Astrocyte (in vitro differentiated cells and primary cell): ENCODE data around the gene SBNO2. TPM values are rescaled to one million over a fixed set of nuclear protein-coding genes. Genes with fewer than 3 reads are reported as not detected.

ENCODE experiments used
- DNase-seq: peaks from one replicate; pipeline ENCODE4 v3.0.0-alpha.2; 2010; ENCODE audit warnings: low read depth
- FAIRE-seq: peaks from 2 replicates; lab custom pipeline; 2011; peaks lifted over from hg19 to GRCh38; lab: Jason Lieb, UNC
- H2AFZ ChIP-seq: 2 replicates; pipeline ENCODE4 v1.6.0; 2012; ENCODE audit warnings: low read depth, low read length, inconsistent platforms
- H3K27ac ChIP-seq: 2 replicates; pipeline ENCODE4 v1.5.1; 2011; ENCODE audit warnings: low read depth, low read length, inconsistent platforms
- H3K27me3 ChIP-seq: 2 replicates; pipeline ENCODE4 v1.6.0; 2011; ENCODE audit warnings: low read length, inconsistent platforms; ENCODE audit not compliant: insufficient read depth
- H3K36me3 ChIP-seq: 2 replicates; pipeline ENCODE4 v1.5.1; 2011; ENCODE audit warnings: low read length, inconsistent platforms; ENCODE audit not compliant: insufficient read depth
- H3K4me1 ChIP-seq: 2 replicates; pipeline ENCODE4 v1.5.1; 2011; ENCODE audit warnings: low read length, inconsistent platforms; ENCODE audit not compliant: insufficient read depth
- H3K4me2 ChIP-seq: 2 replicates; pipeline ENCODE4 v1.6.0; 2012; ENCODE audit warnings: low read length, inconsistent platforms
- H3K4me3 ChIP-seq: 2 replicates; pipeline ENCODE4 v1.5.1; 2011; ENCODE audit warnings: low read depth, mild to moderate bottlenecking, low read length, inconsistent platforms; ENCODE audit not compliant: insufficient read depth
- H3K79me2 ChIP-seq: 2 replicates; pipeline ENCODE4 v1.6.0; 2012; ENCODE audit warnings: mild to moderate bottlenecking, low read length, inconsistent platforms; ENCODE audit not compliant: insufficient read depth
- H3K9ac ChIP-seq: 2 replicates; pipeline ENCODE4 v1.6.0; 2012; ENCODE audit warnings: mild to moderate bottlenecking, low read length, inconsistent platforms
- H3K9me3 ChIP-seq: 2 replicates; pipeline ENCODE4 v1.5.1; 2012; ENCODE audit warnings: low read depth, mild to moderate bottlenecking, low read length, inconsistent platforms; ENCODE audit not compliant: insufficient read depth
- H4K20me1 ChIP-seq: 2 replicates; pipeline ENCODE4 v1.6.0; 2012; ENCODE audit warnings: low read length, inconsistent platforms; ENCODE audit not compliant: insufficient read depth
- H3K27ac Mint-ChIP-seq: one replicate; pipeline ENCODE4 v1.8.0; 2021; ENCODE audit warnings: mild to moderate bottlenecking, mixed read lengths; ENCODE audit not compliant: unreplicated experiment
- H3K27me3 Mint-ChIP-seq: one replicate; pipeline ENCODE4 v1.8.0; 2021; ENCODE audit warnings: low read depth, mixed read lengths; ENCODE audit not compliant: unreplicated experiment
- H3K36me3 Mint-ChIP-seq: one replicate; pipeline ENCODE4 v1.8.0; 2021; ENCODE audit warnings: low read depth, mixed read lengths; ENCODE audit not compliant: unreplicated experiment
- H3K4me1 Mint-ChIP-seq: one replicate; pipeline ENCODE4 v1.8.0; 2021; ENCODE audit warnings: low read depth, mixed read lengths; ENCODE audit not compliant: unreplicated experiment
- H3K4me3 Mint-ChIP-seq: one replicate; pipeline ENCODE4 v1.8.0; 2021; ENCODE audit warnings: mild to moderate bottlenecking, moderate library complexity, mixed read lengths; ENCODE audit not compliant: unreplicated experiment
- H3K9me3 Mint-ChIP-seq: one replicate; pipeline ENCODE4 v1.8.0; 2021; ENCODE audit warnings: mild to moderate bottlenecking, mixed read lengths; ENCODE audit not compliant: unreplicated experiment
- CTCF ChIP-seq: IDR thresholded peaks from 2 replicates; pipeline ENCODE4 v1.5.1; 2011; ENCODE audit warnings: low read depth, mild to moderate bottlenecking, inconsistent platforms, low read length, moderate library complexity; ENCODE audit not compliant: insufficient read depth
- EZH2 ChIP-seq: IDR thresholded peaks from 2 replicates; pipeline ENCODE4 v1.6.1; 2012; ENCODE audit warnings: mild to moderate bottlenecking, low read length, inconsistent platforms; ENCODE audit not compliant: insufficient read depth
- total RNA-seq: library from RNA; stranded (reverse); gene quantifications from 2 replicates; pipeline ENCODE4 v1.2.1, GENCODE V29; 2021

The SBNO2 gene
- total RNA-seq, 1 donor from 2014 or later = 39.3 TPM

- DNase-seq (peak; percentile 94), FAIRE-seq (peak; percentile 54)
- H3K9ac ChIP-seq = peak within 1 kb of the TSS; percentile 88
- H3K27ac Mint-ChIP-seq = peak within 1 kb of the TSS; percentile 95
- peaks cover 11% of the 10 kb centered on the region for H3K4me1 Mint-ChIP-seq
- H3K79me2 ChIP-seq = peaks cover 23% of the 10 kb centered on the region
- peak within 1 kb of the TSS; percentile 69 for H3K4me3 ChIP-seq
- no peak within 1 kb of the TSS for H2AFZ ChIP-seq
- H3K4me2 ChIP-seq = peak within 1 kb of the TSS; percentile 96
- peaks cover 44% of the 10 kb centered on the region for H3K4me1 ChIP-seq
- peaks cover 4% of the 10 kb centered on the region for H3K9me3 Mint-ChIP-seq
- no peaks in the 10 kb centered on the region for H3K36me3 ChIP-seq
- H3K27ac ChIP-seq = peak within 1 kb of the TSS; percentile 95
- H3K9me3 ChIP-seq = no peaks in the 10 kb centered on the region
- TF ChIP-seq CTCF (no peak), EZH2 (no peak)
- H3K27me3 ChIP-seq = no peaks in the 10 kb centered on the region
- peaks cover 3% of the 10 kb centered on the region for H3K36me3 Mint-ChIP-seq
- no peaks in the 10 kb centered on the region for H3K27me3 Mint-ChIP-seq
- H4K20me1 ChIP-seq = peaks cover 30% of the 10 kb centered on the region
- peak within 1 kb of the TSS; percentile 82 for H3K4me3 Mint-ChIP-seq
These were observed 70.3 kb downstream of the SBNO2 start, which contains the start of gene GPX4 for GRCh38 chr19:1103708-1104310. Gene GPX4 (plus strand): TSS chr19:1103994. CDS start chr19:1104044, 50 bp downstream.

GRCh38 chr19:1103132-1103707 is 70.8 kb downstream of the SBNO2 start:
- H3K4me3 Mint-ChIP-seq = peak overlapping the region; percentile 72
- H3K4me3 ChIP-seq = peak overlapping the region; percentile 28
- H3K36me3 Mint-ChIP-seq = peaks cover 4% of the 10 kb centered on the region
- H3K27me3 ChIP-seq = no peaks in the 10 kb centered on the region
- peaks cover 47% of the 10 kb centered on the region for H3K4me1 ChIP-seq
- DNase-seq (no peak), FAIRE-seq (no peak)
- H3K4me2 ChIP-seq = peak overlapping the region; percentile 78
- peak overlapping the region; percentile 74 for H3K9ac ChIP-seq
- no peaks in the 10 kb centered on the region for H3K9me3 ChIP-seq
- H2AFZ ChIP-seq = no peak overlapping the region
- H3K27ac Mint-ChIP-seq = peak overlapping the region; percentile 95
- H3K9me3 Mint-ChIP-seq = peaks cover 4% of the 10 kb centered on the region
- no peaks in the 10 kb centered on the region for H3K27me3 Mint-ChIP-seq
- H3K36me3 ChIP-seq = no peaks in the 10 kb centered on the region
- peaks cover 30% of the 10 kb centered on the region for H4K20me1 ChIP-seq
- peaks cover 11% of the 10 kb centered on the region for H3K4me1 Mint-ChIP-seq
- TF ChIP-seq CTCF (no peak), EZH2 (no peak)
- peaks cover 23% of the 10 kb centered on the region for H3K79me2 ChIP-seq
- peak overlapping the region; percentile 95 for H3K27ac ChIP-seq
